Activated CD4-positive, alpha-beta T cell treated with anti-CD3 and anti-CD28 coated beads, Interleukin-2, amount 50 U/mL, for 1 hour (primary cell): ENCODE data around the gene TTC9B.
"Not testable (repeated sequence)": the region's sequence is repeated elsewhere in the genome, so short reads cannot be mapped to it uniquely, and the experiment has no call there.

Experiments used
- DNase-seq: peaks from one replicate; pipeline ENCODE4 v3.0.0-alpha.2; 2020

Gene TTC9B

GRCh38 chr19:40213251-40213829 lies 4.8 kb downstream of the TTC9B start:
- no peak for DNase-seq

GRCh38 chr19:40210889-40211288 lies 7.3 kb downstream of the TTC9B start:
- no peak for DNase-seq

- no peak for DNase-seq
These were observed 9.6 kb downstream of the TTC9B start for GRCh38 chr19:40208602-40209001.

GRCh38 chr19:40205760-40206159 lies 12.4 kb downstream of the TTC9B start:
- DNase-seq, result no peak

- DNase-seq, result no peak
These were observed 13.8 kb downstream of the TTC9B start for GRCh38 chr19:40204381-40204780.

GRCh38 chr19:40200341-40201099 lies 17.7 kb downstream of the TTC9B start:
- DNase-seq, result no peak

- no peak for DNase-seq
These were observed 19.8 kb downstream of the TTC9B start for GRCh38 chr19:40198272-40198990.

GRCh38 chr19:40193587-40193849 lies 24.7 kb downstream of the TTC9B start:
- DNase-seq, result no peak

- no peak for DNase-seq
These were observed 25.2 kb downstream of the TTC9B start for GRCh38 chr19:40192758-40193586.

- no peak for DNase-seq
These were observed 26.1 kb downstream of the TTC9B start for GRCh38 chr19:40191836-40192646.

- peak; percentile 69 for DNase-seq
These were observed 27.0 kb downstream of the TTC9B start, which contains the start of gene MAP3K10 for GRCh38 chr19:40190891-40191835. Gene MAP3K10 (plus strand): TSS chr19:40191426. CDS start chr19:40192032, 606 bp downstream.

GRCh38 chr19:40184273-40184672 lies 33.9 kb downstream of the TTC9B start:
- DNase-seq, result no peak

- no peak for DNase-seq
These were observed 39.4 kb downstream of the TTC9B start for GRCh38 chr19:40178756-40179155.

- DNase-seq, result no peak
These were observed 40.7 kb downstream of the TTC9B start for GRCh38 chr19:40177286-40178070.

- no peak for DNase-seq
These were observed 42.4 kb downstream of the TTC9B start for GRCh38 chr19:40175820-40176219.

GRCh38 chr19:40174092-40174491 lies 44.1 kb downstream of the TTC9B start:
- DNase-seq, result no peak

- not testable (repeated sequence) for DNase-seq
These were observed 46.9 kb downstream of the TTC9B start for GRCh38 chr19:40171293-40171692.

- not testable (repeated sequence) for DNase-seq
These were observed 47.7 kb downstream of the TTC9B start for GRCh38 chr19:40170303-40170989.

GRCh38 chr19:40169482-40170302 lies 48.5 kb downstream of the TTC9B start:
- DNase-seq, result not testable (repeated sequence)
